NB4 (cell line): ENCODE data around the gene TAF12.

Experiments used
- DNase-seq: peaks from one replicate; pipeline ENCODE4 v3.0.0; 2010; ENCODE audit warnings: low read depth
- H3K4me3 ChIP-seq: one replicate; pipeline ENCODE4 v1.5.1; 2011; ENCODE audit warnings: mild to moderate bottlenecking, low read depth, low read length, moderate library complexity
- CTCF ChIP-seq: IDR thresholded peaks from one replicate; pipeline ENCODE4 v1.5.1; 2012; ENCODE audit warnings: low read depth, low read length
- MAX ChIP-seq: IDR thresholded peaks from 2 replicates; pipeline ENCODE4 v1.6.1; 2011; ENCODE audit warnings: low read depth, low read length
- MYC ChIP-seq: IDR thresholded peaks from 2 replicates; pipeline ENCODE4 v1.6.1; 2011; ENCODE audit warnings: low read depth, low read length
- POLR2A ChIP-seq: IDR thresholded peaks from 2 replicates; pipeline ENCODE4 v1.6.1; 2011; ENCODE audit warnings: mild to moderate bottlenecking; ENCODE audit not compliant: insufficient read length; ENCODE audit errors: extremely low read depth

The TAF12 gene

GRCh38 chr1:28564310-28564709, 78.6 kb downstream of the TAF12 start:
- DNase-seq: no peak
- H3K4me3 ChIP-seq: no peak overlapping the region
- TF ChIP-seq MYC: no peak
- no peak for TF ChIP-seq POLR2A
- TF ChIP-seq MAX: no peak
- TF ChIP-seq CTCF: no peak

- TF ChIP-seq MAX (no peak), MYC (no peak), POLR2A (no peak), CTCF (no peak)
- no peak overlapping the region for H3K4me3 ChIP-seq
- no peak for DNase-seq
Measured at GRCh38 chr1:28560886-28561285, 82.0 kb downstream of the TAF12 start.
